Testis (tissue), 2 donors: ENCODE measurements around the gene SMIM5.

Source experiments
- CTCF ChIP-seq, 3 experiments: fragments of 450-650 bp in 2 of 3; fragments of 200-600 bp in 1 of 3; sonication (generic) in 1 of 3; IDR thresholded peaks; one replicate each; pipeline ENCODE4 v1.5.1; 2016 to 2019; ENCODE audit warnings: antibody characterized with exemption in 3 of 3, mild to moderate bottlenecking in 2 of 3, moderate library complexity in 1 of 3
- POLR2A ChIP-seq: fragments of 450-650 bp; IDR thresholded peaks from one replicate; pipeline ENCODE4 v1.6.1; 2017; ENCODE audit warnings: antibody characterized with exemption, mild to moderate bottlenecking, moderate library complexity

- TF ChIP-seq CTCF (IDR thresholded peaks at IDR 0.05) (peak in 2 of 3 experiments; percentile 51 to 64), POLR2A (no peak)
Measured at GRCh38 chr17:75601057-75601987, 31.9 kb upstream of the SMIM5 start.
